Measurements from ENCODE around the gene SGPP1.

Gene SGPP1

GRCh38 chr14:63730659-63731058 lies 2.8 kb upstream of the SGPP1 start:
- TF ChIP-seq CTCF (IDR thresholded peaks at IDR 0.05; ENCODE audit: control extremely low read depth, extremely low read depth, low read depth, missing control alignments) = no peak
- no peak for DNase-seq (ENCODE audit: extremely low spot score)
- ChIA-PET POLR2A (no interaction called here), CTCF (interaction anchor here (0.7 to 1.6 kb wide), 3 partner anchors 9 to 14 kb away, joined by 3 to 4 read pairs (median 3); no protein-coding TSS in a partner anchor)

GRCh38 chr14:63727231-63727735 lies 582 bp downstream of the SGPP1 start:
- TF ChIP-seq CTCF (IDR thresholded peaks at IDR 0.05; ENCODE audit: control extremely low read depth, extremely low read depth, low read depth, missing control alignments) = no peak
- ChIA-PET CTCF (interaction anchor here (0.7 to 3.2 kb wide), 7 partner anchors 10 to 95 kb away, joined by 3 to 13 read pairs (median 4); partner anchors contain the start of gene WDR89), POLR2A (interaction anchor here (1.1 kb wide), 1 partner anchor 22 kb away, joined by 7 read pairs; no protein-coding TSS in a partner anchor)
- peak; percentile 52 for DNase-seq (ENCODE audit: extremely low spot score)

GRCh38 chr14:63726499-63726898 lies 1.4 kb downstream of the SGPP1 start:
- CTCF ChIA-PET = interaction anchor here (1.0 to 5.4 kb wide), 10 partner anchors 10 to 568 kb away, joined by 3 to 43 read pairs (median 6); partner anchors contain the start of genes ESR2 and WDR89

GRCh38 chr14:63725786-63726460 lies 1.9 kb downstream of the SGPP1 start:
- ChIA-PET CTCF (interaction anchor here (0.7 to 5.4 kb wide), 12 partner anchors 9 to 578 kb away, joined by 3 to 43 read pairs (median 4); partner anchors contain the start of genes ESR2 and WDR89), POLR2A (interaction anchor here (0.5 to 0.6 kb wide), 2 partner anchors 23 to 85 kb away, joined by 4 to 6 read pairs; no protein-coding TSS in a partner anchor)
- DNase-seq (ENCODE audit: extremely low spot score) = no peak
- no peak for TF ChIP-seq CTCF (IDR thresholded peaks at IDR 0.05; ENCODE audit: control extremely low read depth, extremely low read depth, low read depth, missing control alignments)

More at GRCh38 chr14:63726499-63726898, 1.4 kb downstream of the SGPP1 start:
- no peak for DNase-seq (ENCODE audit: extremely low spot score)
- POLR2A ChIA-PET = no interaction called here
- TF ChIP-seq CTCF (IDR thresholded peaks at IDR 0.05; ENCODE audit: control extremely low read depth, extremely low read depth, low read depth, missing control alignments) = no peak

- TF ChIP-seq CTCF (IDR thresholded peaks at IDR 0.05; ENCODE audit: control extremely low read depth, extremely low read depth, low read depth, missing control alignments) = no peak
- no peak for DNase-seq (ENCODE audit: extremely low spot score)
- POLR2A ChIA-PET = no interaction called here
- CTCF ChIA-PET = interaction anchor here (1.7 to 2.9 kb wide), 3 partner anchors 9 to 20 kb away, joined by 4 to 11 read pairs (median 9); no protein-coding TSS in a partner anchor
Observed at GRCh38 chr14:63717702-63718101, 10.2 kb downstream of the SGPP1 start.

GRCh38 chr14:63715360-63715759 lies 12.5 kb downstream of the SGPP1 start:
- no peak for TF ChIP-seq CTCF (IDR thresholded peaks at IDR 0.05; ENCODE audit: control extremely low read depth, extremely low read depth, low read depth, missing control alignments)

More at GRCh38 chr14:63715360-63715759, 12.5 kb downstream of the SGPP1 start:
- no peak for DNase-seq (ENCODE audit: extremely low spot score)
- ChIA-PET CTCF (no interaction called here), POLR2A (no interaction called here)

Measured in GM10248 (cell line).